ENCODE measurements around the gene WFDC12.
"Not testable (repeated sequence)": the region's sequence is repeated elsewhere in the genome, so short reads cannot be mapped to it uniquely, and the experiment has no call there.

Gene WFDC12, protein sequence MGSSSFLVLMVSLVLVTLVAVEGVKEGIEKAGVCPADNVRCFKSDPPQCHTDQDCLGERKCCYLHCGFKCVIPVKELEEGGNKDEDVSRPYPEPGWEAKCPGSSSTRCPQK

DNA sequence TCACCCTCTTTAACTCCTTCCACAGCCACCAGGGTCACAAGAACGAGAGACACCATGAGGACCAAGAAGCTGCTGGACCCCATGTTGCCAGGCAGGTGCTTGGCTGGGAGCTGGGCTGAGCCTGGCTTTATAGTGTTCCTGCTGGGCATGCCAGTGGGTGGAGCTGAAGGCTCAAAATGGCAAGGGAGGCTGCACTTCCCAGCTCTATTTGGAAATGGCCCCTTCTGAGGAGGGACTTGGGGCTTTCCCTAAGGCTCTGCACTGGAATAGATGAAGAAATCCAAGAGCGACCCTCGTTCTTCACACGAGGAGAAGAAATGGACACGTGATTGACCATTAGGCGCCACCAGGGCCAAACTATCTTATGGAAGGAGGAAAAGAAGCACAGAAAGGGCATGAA lies at the start of gene WFDC12:
Gene WFDC12 (minus strand): TSS at position 101 of the 400 bp plus-strand sequence. CDS start 18 bp downstream, at position 83.
- DNase-seq (ENCODE audit: low spot score): no peak

DNA sequence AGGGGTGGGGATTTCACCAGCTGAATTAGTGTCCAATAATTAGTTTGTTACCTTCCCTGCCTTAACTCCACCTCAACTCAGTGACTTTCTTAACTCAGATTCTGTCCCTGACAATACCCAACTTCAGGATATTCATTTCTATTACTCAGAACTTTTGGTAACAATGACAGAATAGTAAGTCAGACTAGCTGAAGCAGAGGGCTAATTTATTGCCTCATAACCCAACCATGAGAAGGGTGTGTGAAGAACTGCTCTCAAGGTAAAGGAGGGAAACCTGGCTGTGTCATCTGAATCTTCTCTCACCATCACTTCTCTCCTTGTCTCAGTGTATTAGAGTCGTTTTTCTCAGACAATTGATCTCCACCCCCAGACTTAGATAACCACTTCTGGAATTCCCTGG lies 49.3 kb upstream of the WFDC12 start:
- no peak for DNase-seq (ENCODE audit: low spot score)

DNA sequence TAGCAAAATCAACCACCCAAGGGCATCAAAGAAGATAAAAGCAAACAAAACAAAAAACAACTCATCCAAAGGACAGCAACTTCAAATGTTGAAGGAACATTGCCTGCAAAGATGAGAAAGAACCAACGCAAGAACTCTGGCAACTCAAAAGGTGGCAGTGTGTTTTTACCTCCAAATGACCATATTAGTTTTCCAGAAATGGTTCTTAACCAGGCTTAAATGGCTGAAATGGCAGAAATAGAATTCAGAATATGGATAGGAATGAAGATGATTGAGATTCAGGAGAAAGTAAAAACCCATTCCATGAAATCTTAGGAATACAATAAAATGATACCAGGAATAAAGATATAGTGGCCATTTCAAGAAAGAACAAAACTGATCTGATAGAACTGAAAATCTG lies 40.6 kb upstream of the WFDC12 start:
- no peak for DNase-seq (ENCODE audit: low spot score)

DNA sequence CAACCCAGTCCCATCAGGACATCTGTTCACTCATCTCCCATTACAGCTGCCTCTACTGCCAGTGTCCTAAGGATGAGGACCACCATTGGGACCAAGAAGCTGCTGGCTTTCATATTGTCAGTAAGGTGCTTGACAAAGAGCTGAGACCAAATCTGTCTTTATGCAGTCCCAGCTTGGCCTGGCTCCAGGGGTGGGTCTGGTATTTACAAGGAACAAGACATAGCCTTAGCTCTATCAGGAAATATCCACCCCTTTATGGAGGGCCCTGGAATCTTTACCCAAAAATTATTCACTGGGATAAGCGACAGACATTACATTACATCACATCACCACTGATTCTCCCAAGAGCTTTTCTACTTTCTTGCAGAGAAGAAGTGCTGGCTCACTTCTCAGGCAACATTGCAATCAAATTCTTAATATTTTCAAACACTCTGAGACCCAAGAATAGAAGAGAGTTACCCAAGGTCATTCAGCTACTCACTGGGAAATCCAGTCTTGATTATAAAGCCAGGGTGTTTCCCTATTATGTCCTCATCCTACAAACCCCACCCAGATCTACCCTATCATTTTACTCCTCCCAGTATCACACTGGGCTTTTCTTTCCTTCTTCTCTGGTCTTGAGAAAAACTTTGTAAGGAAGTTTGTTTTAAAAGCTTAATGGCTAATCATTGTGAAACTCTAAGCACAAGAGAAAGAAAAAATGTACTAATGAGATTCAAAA lies 39.0 kb upstream of the WFDC12 start:
- no peak for DNase-seq (ENCODE audit: low spot score)

DNA sequence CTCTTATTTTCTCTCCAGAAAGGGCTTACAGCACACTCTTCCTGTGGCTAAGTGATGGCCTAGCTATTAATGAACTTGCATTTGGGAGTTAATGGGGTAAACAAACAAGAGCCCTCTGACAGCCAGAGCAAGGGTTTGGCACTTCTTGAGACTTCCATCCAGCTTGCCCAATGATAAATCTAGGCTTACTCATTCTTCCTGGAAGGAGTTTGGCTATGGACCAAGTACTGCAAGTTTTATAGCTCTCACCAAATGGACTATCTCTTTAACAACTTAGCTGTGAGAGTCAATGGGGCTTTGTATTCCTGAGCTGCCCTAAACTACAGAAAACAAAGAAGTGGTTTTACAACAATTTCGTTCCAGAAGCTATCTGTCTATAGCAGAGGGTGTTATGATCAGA lies 33.7 kb upstream of the WFDC12 start:
- DNase-seq (ENCODE audit: low spot score): no peak

DNA sequence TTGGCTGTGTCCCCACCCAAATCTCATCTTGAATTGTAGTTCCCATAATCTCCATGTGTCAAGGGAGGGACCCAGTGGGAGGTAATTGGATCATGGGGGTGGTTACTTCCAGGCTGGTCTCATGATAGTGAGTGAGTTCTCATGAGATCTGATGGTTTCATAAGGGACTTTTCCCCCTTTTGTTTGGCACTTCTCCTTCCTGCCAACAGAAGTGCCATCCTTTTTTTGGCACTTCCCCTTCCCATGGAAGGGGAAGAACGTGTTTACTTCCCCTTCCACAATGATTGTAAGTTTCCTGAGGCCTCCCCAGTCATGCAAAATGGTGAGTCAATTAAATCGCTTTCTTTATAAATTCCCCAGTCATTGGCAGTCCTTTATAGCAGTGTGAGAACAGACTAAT lies 32.4 kb upstream of the WFDC12 start:
- DNase-seq (ENCODE audit: low spot score): no peak

DNA sequence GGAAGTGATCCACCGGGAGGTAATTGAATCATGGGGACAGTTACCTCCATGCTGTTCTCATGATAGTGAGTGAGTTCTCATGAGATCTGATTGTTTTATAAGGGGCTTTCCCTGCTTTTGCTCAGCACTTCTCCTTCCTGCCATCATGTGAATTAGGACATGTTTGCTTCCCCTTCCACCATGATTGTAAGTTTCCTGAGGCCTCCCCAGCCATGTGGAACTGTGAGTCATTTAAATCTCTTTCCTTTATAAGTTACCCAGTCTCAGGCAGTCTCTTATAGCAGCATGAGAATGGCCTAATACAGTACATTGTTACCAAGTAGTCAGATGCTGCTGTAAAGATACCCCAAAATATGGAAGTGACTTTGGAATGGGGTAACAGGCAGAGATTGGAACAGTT lies 30.5 kb upstream of the WFDC12 start:
- DNase-seq (ENCODE audit: low spot score): not testable (repeated sequence)

DNA sequence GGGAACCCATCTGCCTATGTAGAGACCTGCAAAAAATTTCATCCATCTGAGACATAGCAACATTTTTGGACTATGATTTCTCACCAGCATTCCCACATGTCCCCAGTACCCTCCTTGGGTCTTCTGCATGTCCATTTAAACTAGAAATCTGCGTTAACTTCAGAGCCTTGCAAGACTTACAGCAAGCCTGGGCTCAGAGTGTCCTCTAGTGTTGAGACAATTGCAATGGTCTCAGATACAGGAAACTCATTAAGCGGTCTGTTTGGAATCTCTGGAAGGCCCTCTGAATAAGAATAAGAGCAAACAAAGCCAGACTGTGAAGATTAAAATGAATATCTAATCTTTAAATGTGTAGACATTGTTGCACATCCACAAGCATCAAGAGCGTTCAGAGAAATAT lies 29.9 kb upstream of the WFDC12 start:
- DNase-seq (ENCODE audit: low spot score): no peak

DNA sequence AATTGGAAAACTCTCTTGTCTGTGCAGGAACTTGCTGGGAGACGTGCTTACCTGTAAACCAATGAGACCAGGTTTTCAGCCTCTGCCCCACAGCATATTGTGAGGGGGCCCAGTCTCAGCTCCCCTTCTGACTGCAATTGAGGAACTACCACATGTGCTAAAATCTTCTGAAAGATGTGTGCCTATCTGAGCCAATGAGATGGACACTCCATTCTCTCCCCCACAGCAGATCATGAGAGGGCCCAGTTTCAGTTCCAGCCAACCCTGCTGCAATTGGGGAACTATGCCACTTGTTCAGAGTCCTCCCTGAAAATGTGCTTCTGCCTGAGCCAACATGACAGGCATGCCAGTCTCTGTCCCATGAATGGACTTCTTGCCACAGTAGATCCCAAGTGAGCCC lies 29.5 kb upstream of the WFDC12 start:
- DNase-seq (ENCODE audit: low spot score): no peak

DNA sequence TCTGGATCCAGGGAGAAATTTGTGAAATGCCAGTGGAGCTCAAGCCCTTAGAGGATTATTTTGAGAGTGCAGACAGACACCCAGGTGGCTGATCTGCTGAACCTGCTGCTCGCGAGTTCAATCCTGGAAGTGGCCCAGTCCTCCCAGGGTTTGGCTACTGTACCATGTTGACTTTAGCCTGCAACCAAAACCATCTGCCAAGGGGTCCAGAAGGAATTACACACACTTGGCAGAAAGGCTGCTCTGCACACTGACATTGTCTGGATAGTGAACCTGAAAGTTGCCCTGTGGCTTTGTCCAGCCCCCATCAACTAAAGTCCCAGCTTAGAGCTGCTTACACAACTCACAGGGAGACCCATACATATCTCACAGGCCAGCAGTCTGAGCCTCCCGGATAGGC lies 28.9 kb upstream of the WFDC12 start:
- no peak for DNase-seq (ENCODE audit: low spot score)

DNA sequence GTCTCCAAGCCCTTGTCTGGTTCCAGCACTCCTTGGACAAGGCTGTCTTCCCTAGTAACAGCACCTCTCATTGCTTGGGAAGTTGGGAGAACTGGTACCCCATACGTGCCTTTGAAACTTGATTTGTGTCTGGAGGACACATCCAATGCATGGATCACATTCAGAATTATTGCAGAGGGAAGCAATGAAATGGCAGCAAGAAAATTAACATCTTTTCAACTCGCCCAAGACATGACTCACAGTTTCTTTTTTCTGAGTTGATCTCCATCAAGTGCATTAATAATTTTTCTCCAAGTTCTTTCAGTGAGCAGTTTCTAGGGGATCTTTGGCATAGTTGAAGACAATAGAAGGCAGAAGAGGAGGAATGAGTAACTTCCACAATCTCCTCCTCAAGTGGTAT lies 28.1 kb upstream of the WFDC12 start:
- DNase-seq (ENCODE audit: low spot score): no peak

DNA sequence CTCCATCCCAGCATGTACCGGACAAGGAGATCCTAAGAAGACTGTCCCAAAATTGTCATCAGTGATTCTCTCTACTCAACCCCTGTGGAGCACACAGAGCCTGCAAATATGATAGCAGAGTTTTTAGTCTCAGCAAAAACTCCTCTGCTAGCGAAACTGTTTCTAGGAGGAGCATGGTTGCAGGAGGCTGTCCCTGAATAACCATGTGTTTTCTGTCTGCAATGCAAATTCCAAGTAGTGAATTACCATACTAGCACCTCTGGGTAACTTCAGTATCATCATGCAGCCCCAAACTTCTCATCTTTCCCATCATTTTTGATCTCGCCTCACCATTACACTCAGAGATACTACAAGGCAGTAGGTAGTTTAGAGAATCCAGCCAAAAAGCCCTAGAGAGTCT lies 24.8 kb upstream of the WFDC12 start:
- no peak for DNase-seq (ENCODE audit: low spot score)

DNA sequence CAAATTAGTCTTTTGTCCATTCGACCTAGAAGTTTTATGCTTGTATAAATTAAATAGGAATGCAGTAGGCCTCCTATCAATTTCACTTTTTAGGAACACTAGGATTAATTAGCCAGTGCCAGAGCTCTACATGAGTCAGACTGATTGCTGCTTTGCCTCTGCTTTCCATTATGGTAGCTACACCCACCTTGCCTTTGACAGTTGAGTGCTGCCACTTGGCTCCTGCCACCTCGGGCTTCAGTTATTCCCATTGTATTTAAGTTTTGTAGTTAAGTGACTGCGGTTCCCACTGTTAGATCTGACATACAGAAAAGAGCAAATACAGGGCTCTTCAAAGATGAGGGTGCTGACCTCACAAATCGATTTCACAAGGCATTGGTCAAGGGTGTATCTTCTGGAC lies 16.6 kb upstream of the WFDC12 start:
- DNase-seq (ENCODE audit: low spot score): no peak

DNA sequence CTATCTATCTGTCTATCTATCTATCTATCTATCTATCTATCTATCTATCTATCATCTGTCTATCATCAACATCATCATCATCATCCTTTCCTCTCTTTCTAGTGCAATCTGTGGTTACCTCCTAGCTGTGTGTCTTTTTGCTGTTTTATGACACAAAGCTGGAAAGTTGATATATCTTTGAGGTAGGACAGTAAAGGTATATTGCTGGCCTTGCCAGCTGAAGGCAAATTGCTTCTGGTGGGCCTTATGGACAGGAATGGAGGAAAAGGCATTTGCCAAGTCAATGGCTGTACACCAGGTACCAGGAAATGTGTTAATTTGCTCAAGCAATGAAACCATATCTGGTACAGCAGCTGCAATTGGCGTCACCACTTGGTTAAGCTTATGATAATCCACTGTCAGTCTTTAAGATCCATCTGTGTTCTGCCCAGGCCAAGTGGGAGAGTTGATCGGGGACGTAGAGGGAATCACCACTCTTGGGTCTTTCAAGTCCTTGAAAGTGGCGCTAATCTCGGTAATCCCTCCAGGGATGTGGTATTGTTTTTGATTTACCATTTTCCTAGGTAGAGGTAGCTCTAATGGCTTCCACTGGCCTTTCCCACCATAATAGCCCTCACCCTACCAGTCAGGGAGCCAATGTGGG lies 15.6 kb upstream of the WFDC12 start:
- DNase-seq (ENCODE audit: low spot score): not testable (repeated sequence)

DNA sequence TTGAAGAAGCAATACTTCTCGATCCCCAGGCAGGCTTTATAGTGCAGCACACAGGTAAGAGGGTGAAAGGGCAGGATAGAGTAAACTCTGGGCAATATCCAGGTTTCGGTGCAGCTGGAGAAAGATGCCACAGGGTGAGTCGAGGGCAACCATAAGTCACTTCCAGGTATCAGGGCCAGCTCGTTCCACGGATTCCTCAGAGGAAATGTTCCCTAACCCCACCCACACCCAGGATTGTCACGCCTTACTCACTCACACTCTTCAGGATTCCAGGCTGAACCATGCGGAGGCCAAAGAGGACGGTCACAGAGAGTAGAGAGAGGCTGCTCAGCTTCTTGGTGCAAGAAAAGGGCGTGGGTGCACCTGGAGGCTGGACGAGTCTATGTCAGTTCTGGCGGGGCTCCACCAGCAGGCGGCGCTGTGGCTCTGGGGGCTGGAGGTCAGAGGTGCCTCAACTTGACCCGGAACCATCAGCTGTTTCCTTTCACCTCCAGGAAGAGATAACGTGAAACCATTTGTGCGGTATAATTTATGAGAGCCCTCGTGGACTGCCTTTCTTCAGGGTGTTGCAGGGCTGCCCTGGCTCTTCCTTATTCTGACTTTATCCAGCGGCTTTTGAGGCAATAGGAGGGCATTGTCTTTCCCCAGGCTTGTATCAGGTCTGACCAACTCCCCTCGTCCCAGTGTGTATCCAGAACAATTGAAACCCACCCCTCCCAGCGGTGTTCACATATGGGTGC lies 14.5 kb upstream of the WFDC12 start:
- DNase-seq (ENCODE audit: low spot score): no peak

DNA sequence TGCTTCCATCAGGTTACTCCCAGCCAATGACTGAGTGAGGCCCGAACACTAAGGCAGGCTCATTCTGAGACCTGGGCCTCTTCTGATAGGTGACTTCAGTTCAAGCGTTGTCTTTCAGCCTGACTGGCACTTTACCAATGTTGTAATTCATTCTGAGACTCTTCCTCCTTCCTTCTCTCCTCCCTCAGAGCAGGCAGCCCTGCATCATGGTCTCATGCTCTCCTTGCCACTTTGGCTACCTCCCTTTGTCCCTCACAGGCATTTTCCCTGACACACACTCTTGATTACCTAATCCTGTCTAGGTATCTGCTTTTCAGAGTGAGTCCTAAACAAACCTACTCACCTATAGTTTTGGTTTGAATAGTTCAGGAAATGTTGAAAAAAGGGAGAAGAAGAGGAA lies 12.6 kb upstream of the WFDC12 start:
- DNase-seq (ENCODE audit: low spot score): no peak

DNA sequence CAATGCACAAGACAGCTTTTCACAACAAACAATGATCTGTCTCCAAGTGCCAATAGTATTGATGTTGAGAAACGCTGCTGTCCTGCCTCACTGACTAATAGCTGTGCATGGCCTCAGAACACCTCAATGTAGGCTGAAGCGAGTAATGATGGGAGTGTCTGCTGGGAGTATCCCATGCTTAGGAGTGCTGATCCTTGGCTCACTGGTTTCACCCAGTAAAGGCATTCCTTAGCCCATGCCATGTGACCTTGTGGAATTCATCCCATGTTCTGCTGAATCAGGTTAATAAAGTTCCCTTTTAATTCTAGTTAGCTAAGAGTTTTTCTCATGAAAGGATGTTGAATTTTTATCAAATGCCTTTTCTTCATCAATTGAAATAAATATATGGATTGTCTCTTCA lies 3.8 kb upstream of the WFDC12 start:
- no peak for DNase-seq (ENCODE audit: low spot score)

DNA sequence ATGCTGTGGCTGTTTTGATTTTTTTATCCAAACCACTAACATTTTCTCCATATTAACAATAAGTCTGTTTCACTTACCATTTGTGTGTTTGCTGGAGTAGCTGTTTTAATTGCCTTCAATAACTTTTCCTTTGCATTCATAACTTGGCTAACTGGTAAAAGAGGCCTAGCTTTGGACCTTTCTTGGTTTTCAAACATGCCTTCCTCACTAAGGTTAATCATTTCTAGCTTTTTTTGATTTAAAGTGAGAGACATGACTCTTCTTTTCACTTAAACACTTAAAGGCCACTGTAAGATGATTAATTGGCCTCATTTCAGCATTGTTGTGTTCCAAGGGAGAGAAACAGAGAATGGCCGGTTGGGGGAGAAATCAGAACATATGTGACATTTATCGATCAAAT lies 2.9 kb downstream of the WFDC12 start:
- DNase-seq (ENCODE audit: low spot score): no peak

DNA sequence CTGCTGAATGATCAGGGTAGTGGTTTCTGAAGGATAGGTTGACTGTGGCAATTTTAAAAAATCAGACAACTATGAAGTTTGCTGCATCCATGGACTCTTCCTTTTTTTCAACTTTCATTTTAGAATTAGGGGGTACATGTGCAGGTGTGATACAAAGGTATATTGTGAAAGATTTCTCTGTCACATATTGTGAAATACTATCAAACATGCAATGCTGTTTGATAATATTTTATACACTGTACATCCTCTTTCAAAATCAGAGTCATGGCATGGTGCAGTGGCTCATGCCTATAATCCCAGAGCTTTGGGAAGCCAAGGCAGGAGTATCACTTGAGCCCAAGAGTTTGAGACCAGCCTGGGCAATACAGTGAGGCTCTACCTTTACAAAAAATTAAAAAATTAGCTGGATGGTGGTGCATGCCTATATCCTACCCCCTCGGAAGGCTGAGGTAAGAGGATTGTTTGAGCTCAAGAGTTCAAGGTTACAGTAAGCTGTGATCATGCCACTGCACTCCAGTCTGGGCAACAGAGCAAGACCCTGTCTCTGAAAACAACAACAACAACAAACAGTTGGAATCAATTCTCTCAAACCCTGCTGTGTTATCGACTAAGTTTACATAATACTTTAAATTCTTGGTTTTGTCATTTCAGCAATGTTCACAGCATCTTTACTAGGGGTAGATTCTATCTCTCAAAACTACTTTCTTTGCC lies 4.6 kb downstream of the WFDC12 start:
- DNase-seq (ENCODE audit: low spot score): no peak

DNA sequence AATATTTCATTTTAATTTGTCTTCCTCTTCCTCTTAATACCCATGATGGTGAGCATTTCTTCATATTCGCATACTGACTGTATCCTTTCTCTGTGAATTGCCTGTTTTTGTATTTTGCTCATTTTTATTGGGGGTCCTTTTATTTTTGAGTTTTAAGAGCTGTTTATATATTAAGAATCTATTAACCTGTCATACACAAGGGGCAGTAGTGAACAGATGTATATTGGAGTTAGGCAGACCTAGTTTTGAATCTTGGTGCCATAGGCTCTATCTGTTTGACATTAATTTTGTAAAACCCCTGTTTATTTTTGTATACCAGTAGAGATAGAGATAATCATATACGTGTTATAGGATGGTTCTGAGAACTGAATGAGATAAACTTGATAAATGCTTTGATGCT lies 6.2 kb downstream of the WFDC12 start:
- no peak for DNase-seq (ENCODE audit: low spot score)

DNA sequence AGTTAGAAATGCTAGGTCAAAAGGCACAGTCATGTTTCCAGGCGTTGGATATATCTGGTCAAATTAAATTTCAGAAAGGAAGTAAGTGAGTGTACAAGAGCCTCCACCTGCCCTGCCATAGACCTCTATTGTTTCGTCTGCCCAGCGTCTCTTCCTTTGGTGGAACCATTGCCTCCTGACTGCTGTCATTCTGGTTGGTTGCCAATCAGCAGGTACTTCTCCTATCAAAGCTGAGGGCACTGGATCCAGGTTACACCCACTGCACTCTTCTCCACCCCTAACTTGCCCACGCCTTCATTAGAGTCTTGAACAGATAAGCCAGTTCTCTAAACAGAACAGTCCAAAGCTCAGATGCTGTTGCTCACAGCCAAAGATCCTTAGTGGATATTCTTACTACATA lies 6.7 kb downstream of the WFDC12 start:
- DNase-seq (ENCODE audit: low spot score): no peak

DNA sequence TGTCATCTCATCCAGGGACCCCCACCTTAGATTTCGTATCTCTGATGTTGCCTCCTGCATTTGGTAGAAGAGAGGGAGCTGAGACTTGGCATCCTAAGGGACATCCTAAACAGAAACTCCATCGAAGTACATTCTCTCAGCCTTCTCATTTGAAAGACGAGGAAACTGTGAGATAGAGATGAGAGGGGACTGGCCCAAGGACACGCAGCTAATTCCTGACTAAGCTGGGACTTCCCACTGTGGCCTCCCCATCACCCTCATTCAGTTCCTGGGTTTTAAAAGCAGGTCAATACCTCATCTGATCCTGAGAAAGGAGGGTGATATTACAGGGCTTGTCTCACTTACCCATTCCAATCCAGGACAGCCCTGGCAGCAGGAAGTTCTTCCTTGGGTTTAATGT lies 8.4 kb downstream of the WFDC12 start:
- DNase-seq (ENCODE audit: low spot score): no peak

DNA sequence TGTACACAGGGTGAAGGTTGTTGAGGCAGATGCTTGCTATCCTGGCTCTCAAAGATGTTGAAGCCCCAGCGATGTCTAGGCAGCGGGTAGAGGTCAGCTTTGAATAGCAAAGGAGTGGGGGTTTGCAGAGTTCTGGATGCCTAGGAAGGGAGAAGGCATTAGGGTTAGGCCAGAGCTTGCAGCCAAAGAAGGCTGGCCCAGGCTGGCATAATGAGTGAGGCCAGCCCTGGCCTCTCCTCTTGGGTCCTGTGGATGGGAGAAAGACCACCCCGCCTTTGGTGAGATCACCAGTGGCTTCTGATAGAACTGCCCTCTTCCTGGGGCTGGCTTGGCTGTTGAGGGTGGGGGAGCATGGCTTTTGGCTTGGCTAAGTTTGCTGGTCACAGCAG lies 8.9 kb downstream of the WFDC12 start:
- DNase-seq (ENCODE audit: low spot score): no peak
